ENCODE data around the gene TKFC.

- TF ChIP-seq CTCF (IDR thresholded peaks at IDR 0.05; ENCODE audit: low read depth, low read length), result no peak
- TF ChIP-seq EZH2phosphoT487 (IDR thresholded peaks at IDR 0.05; ENCODE audit: low read depth), result no peak
Measured at GRCh38 chr11:61327669-61328071, 5.4 kb upstream of the TKFC start.
